GF-D8 (cell line): Measurements from ENCODE around the gene PGAP3.
A peak's percentile ranks its signal among the peaks of the same experiment; 100 is the strongest.

Experiments used
- DNase-seq: peaks from one replicate; lab custom pipeline; 2025; lab: John Stamatoyannopoulos, UW

The PGAP3 gene

GRCh38 chr17:39696731-39697130 is 8.9 kb upstream of the PGAP3 start:
- no peak for DNase-seq

DNA sequence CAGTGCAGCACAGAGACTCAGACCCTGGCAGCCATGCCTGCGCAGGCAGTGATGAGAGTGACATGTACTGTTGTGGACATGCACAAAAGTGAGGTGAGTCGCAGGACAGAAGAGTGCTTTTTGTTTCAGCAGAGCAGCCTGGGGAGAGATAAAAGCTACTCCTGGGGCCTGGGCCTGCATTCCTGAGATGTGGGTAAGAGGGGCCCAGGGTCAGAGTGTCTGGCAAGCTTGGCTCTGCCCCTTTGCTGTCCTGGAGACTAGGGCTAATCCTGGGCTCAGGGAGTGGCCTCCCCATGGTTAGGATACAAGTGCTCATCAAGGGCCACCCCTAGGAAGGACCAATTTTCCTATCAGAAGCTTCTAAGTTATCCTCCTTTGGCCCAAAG is 7.2 kb upstream of the PGAP3 start:
- DNase-seq, result no peak

GRCh38 chr17:39694593-39694992 is 6.7 kb upstream of the PGAP3 start:
- DNase-seq, result no peak

GRCh38 chr17:39688945-39689344 is 1.1 kb upstream of the PGAP3 start:
- no peak for DNase-seq

DNA sequence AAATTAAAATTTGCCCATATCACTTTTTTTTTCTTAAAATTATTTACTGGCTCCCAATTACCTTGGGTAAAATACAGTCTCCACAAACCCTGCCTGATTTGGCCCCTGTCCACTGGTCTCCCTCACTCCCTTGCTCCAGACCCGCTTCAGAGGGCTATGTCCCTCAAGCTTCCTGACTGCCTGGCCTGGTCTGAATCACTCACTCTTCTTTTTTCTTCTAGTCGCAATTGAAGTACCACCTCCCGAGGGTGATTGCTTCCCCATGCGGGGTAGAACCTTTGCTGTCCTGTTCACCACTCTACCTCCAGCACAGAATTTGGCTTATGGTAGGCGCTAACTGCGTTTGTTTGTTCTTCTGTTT is 598 bp upstream of the PGAP3 start:
- DNase-seq, result no peak

DNA sequence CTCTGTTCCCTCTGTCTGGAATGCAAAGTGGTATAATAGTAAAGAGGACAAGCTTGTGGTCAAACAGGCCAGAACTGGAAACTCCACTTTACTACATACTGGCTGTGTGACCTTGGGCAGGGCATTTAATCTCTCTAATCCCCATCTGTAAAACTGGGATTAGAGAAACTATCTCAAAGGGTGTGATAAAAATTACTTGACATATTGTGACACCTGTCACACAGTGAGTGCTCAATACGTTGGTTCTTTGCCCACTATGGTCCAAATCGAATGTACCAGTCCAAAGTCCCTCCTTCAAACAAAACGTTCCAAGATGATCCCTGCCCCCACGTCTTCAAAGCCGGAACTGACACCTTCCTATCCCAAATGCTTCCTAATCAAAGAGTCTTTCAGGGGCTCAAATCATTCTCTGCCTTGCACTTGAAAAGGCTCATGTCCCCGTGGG is 734 bp downstream of the PGAP3 start:
- no peak for DNase-seq

- DNase-seq, result no peak
These were observed 3.3 kb downstream of the PGAP3 start for GRCh38 chr17:39684369-39685192.

DNA sequence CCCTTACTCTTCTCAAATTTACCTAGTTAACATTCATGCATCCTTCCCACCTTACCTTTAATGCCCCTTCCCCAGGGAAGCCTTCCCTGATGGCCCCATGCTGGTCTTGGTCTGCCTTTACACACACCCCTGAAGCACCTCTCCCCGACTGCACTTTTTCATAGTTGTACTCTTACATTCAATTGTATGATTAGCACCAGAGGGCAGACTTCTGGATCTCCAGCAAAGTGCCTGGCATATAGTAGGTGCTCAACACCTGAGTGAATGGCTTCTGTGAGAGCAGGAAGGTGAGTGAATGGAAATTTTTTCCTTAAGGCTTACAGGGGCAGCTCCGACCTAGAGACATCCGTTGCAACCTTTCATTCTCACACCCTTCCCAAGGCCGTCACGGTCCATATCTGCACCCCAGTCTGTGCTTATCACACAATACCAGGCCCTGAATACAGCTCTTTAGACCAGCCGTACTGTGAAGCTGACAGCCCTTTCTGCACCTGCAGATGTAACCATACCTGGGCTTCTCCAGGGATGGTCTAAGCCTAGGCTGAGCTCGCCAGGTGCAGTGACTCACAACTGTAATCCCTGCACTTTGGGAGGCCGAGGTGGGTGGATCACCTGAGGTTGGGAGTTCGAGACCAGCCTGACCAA is 4.4 kb downstream of the PGAP3 start:
- no peak for DNase-seq

DNA sequence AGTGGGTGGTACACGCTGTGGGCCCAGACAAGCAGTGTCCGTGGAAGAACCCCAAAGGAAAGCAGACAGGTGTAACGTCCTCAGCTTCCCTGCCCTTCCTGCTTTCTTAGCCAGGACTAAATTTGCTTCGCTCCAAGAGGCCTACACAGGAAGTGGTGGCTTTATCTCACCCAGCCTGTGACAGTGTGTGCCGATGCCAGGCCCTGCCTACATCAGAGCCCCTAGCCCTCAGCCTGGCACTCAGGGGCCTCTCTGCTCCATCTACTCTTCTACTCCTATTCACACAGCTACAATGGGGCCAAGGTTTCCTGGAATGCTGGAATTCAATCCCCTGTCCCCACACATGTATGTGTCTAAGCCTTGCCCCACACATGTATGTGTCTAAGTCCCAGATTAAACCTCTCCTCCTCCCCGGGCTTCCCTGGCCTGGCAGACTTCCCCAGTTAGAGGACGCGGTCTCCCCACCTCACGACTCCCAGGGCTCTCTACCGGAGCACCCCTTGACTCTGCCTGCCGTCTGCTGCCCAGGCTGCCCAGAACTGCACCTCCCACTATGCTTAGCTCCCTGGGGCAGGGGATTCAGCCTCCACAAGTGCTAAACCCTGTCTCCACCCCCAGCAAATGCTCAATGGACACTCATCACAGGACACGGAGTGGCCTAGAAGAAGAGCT is 8.2 kb downstream of the PGAP3 start:
- peak; percentile 61 for DNase-seq

- no peak for DNase-seq
These were observed 9.3 kb downstream of the PGAP3 start for GRCh38 chr17:39678340-39679116.

GRCh38 chr17:39677542-39678339 is 10.1 kb downstream of the PGAP3 start:
- DNase-seq, result no peak

- no peak for DNase-seq
These were observed 10.8 kb downstream of the PGAP3 start for GRCh38 chr17:39677072-39677471.

DNA sequence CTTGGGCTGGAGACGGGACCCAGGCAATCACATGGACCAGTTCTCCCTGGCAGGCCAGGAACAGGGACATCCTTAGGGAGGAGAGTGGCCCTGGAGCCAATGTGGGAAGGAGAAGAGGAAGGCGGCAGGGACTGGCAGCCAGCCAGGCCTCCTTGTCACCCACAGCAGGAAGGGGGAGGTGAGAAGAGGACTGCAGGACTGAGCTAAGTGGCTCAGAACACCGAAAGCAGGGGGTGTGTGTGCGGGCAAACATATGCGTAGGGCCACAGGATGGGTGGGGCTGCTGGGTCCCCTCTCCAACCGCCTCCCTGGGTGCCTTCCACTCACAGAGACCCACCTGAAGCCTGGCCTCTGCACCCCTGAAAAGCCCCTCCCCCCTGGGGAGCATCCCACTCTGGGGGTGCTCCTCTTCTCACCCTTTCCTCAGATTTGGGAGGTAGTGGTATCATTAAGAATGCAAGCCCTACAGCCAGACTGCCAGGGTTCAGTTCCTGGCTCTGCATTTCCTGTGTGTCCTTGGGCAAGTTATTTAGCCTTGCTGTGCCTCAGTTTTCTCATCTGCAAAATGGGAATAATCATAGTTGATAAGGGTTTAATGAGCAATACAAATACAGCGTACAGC is 11.5 kb downstream of the PGAP3 start:
- peak; percentile 71 for DNase-seq

GRCh38 chr17:39675390-39676082 is 12.3 kb downstream of the PGAP3 start:
- no peak for DNase-seq

- peak; percentile 40 for DNase-seq
These were observed 13.0 kb downstream of the PGAP3 start for GRCh38 chr17:39674702-39675389.

DNA sequence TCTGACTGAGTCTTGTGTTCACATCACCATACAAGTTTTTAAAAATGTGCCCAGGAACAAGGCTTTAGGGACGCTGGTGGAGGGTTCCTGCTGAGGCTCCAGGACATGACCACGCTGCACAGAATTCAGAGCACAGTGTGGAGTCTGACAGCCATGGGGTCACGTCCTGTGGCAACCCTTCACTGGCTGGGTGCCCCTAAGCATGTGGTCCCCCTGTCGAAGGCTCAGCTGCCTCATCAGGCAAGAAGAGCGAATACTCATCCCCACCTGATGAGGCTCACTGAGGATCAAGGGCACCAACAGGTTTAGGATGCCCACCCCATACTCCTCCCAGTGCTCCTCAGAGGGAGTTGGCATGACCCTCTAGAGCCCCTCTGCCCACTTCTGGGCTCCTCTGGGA is 13.7 kb downstream of the PGAP3 start:
- DNase-seq, result no peak

DNA sequence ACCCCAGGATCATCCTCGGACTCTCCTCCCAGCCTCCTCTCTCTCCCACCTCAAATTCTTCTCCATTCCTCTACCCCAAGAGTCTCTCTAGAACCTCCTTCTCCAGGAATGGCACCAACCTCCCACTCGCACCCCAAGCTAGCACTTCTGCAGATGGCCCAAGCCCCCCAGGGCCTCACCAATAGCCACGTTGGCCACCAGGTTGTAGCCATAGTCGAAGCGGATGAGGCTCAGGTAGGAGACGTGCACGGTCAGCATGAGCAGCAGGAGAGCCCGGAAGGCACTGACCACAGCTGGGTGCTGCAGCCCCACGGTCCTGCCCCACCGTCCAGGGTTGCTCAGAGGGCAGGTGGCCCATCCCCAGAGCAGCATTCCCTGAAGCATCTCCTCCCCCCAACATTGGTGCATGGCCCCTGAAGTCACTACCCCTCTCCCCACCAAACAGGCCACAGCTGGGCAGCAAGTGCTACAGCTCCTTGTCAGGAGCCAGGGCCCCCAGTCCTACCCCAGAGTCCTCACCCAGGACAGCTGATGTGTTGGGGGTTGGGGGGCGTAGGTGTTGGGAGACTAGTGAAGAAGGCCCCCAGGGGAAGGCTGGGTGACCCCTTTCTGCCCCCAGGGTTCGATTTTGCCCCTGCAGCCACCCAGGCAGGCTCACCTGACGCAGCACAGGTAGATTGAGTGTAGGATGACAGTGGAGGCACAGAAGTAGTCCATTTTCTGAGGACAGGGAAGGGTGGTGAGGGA is 14.3 kb downstream of the PGAP3 start:
- DNase-seq, result no peak

DNA sequence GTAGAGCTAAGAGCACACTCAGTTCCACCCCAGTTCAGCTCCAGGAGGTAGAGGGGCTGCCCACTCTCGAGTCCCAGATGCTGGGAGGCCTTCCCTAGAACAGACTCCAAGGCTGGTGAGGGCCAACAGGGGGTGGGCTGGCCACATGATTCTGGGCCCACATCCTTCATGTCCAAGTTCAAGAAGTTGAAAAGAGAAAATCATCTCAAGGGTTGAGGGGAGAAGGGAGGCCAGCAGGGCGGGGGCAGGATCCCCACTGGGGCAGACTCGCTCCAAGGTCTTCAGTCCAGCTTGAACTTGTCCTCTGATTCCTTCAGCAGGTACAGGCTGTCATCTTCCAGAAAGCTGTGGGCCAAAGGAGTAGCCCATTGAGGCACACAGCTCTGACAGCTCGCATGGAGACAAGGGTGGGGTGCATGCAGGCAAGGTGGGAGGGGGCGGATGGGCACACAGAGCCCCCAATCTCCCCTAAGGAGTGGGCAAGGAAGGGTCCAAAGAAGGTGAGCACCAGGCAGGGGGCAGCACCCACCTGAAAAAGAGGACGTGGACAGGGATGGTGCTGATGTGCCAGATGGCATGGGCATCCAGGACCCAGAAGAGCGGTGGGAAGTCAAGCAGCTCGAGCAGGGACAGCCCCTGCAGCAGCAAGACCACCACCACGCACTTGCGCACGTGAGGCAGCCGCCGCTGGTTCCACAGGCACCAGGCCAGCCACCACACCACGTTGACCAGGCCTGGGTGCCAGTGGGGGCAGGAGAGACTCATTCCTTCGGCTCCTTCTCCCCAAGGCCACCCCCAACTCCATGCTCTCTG is 15.1 kb downstream of the PGAP3 start:
- DNase-seq, result no peak
